B cell (primary cell): ENCODE data around the gene KLHL30.

Experiments
- CTCF ChIP-seq: fragments of 200-600 bp; IDR thresholded peaks from one replicate; pipeline ENCODE4 v1.8.0; 2022; ENCODE audit warnings: antibody characterized with exemption, mild to moderate bottlenecking
- EZH2 ChIP-seq: IDR thresholded peaks from 2 replicates; pipeline ENCODE4 v1.6.1; 2012; ENCODE audit warnings: borderline replicate concordance, low read depth, mild to moderate bottlenecking, moderate library complexity, low read length; ENCODE audit not compliant: insufficient read depth, poor library complexity, severe bottlenecking

- TF ChIP-seq CTCF (no peak), EZH2 (no peak)
Measured at GRCh38 chr2:238146884-238147544, 8.5 kb downstream of the KLHL30 start.
